Measurements from ENCODE around the gene RNF180.
A peak's percentile ranks its signal among the peaks of the same experiment; 100 is the strongest.

RNF180 gene

GRCh38 chr5:64165500-64166200, at the start of gene RNF180:
Gene RNF180 (plus strand): TSS chr5:64165843. CDS start chr5:64200808, 34,965 bp downstream.
- DNase-seq, result peak; percentile 41

- DNase-seq, result no peak
Observed at GRCh38 chr5:64125521-64125920, 40.1 kb upstream of the RNF180 start.

- DNase-seq, result no peak
Observed at GRCh38 chr5:64126202-64126741, 39.4 kb upstream of the RNF180 start.

GRCh38 chr5:64140018-64140417, 25.6 kb upstream of the RNF180 start:
- DNase-seq, result no peak

GRCh38 chr5:64144425-64145215, 21.0 kb upstream of the RNF180 start:
- no peak for DNase-seq

GRCh38 chr5:64145216-64145895, 20.3 kb upstream of the RNF180 start:
- DNase-seq, result no peak

- DNase-seq, result no peak
Observed at GRCh38 chr5:64147379-64147778, 18.3 kb upstream of the RNF180 start.

- DNase-seq, result no peak
Observed at GRCh38 chr5:64147849-64148441, 17.7 kb upstream of the RNF180 start.

- no peak for DNase-seq
Observed at GRCh38 chr5:64149268-64149667, 16.4 kb upstream of the RNF180 start.

- DNase-seq, result no peak
Observed at GRCh38 chr5:64149857-64150521, 15.7 kb upstream of the RNF180 start.

- no peak for DNase-seq
Observed at GRCh38 chr5:64156261-64156660, 9.4 kb upstream of the RNF180 start.

GRCh38 chr5:64158827-64159226, 6.8 kb upstream of the RNF180 start:
- no peak for DNase-seq

GRCh38 chr5:64160201-64160600, 5.4 kb upstream of the RNF180 start:
- DNase-seq, result no peak

GRCh38 chr5:64161420-64161819, 4.2 kb upstream of the RNF180 start:
- DNase-seq, result no peak

- DNase-seq, result no peak
Observed at GRCh38 chr5:64163135-64163534, 2.5 kb upstream of the RNF180 start.

GRCh38 chr5:64163746-64164145, 1.9 kb upstream of the RNF180 start:
- DNase-seq, result no peak

GRCh38 chr5:64164166-64164565, 1.5 kb upstream of the RNF180 start:
- DNase-seq, result no peak

GRCh38 chr5:64165160-64165499, 513 bp upstream of the RNF180 start:
- no peak for DNase-seq

- no peak for DNase-seq
Observed at GRCh38 chr5:64166201-64166959, 737 bp downstream of the RNF180 start.

GRCh38 chr5:64176301-64176700, 10.7 kb downstream of the RNF180 start:
- no peak for DNase-seq

- no peak for DNase-seq
Observed at GRCh38 chr5:64180661-64181343, 15.2 kb downstream of the RNF180 start.
